GM12892 (cell line): ENCODE results near the gene RNPEPL1.

ENCODE experiments used
- POLR2A ChIP-seq: IDR thresholded peaks from 2 replicates; pipeline ENCODE4 v1.6.1; 2011; ENCODE audit warnings: low read depth, low read length, control low read depth
- POLR2AphosphoS5 ChIP-seq: IDR thresholded peaks from 2 replicates; pipeline ENCODE4 v1.6.1; 2011; ENCODE audit warnings: low read depth, low read length, control low read depth

- TF ChIP-seq POLR2A: no peak
- TF ChIP-seq POLR2AphosphoS5: no peak
These were observed 27.8 kb downstream of the RNPEPL1 start for GRCh38 chr2:240596080-240596460.
